ENCODE data around the gene ADGRD1.

The ADGRD1 gene

GRCh38 chr12:131187602-131188001, 233.9 kb downstream of the ADGRD1 start:
- H3K27me3 ChIP-seq (ENCODE audit: control insufficient read depth, insufficient read depth, low read length, poor library complexity, severe bottlenecking): no peaks in the 10 kb centered on the region
- H3K36me3 ChIP-seq (ENCODE audit: control insufficient read depth, insufficient read depth, low read length): no peaks in the 10 kb centered on the region
- no peaks in the 10 kb centered on the region for H3K4me1 ChIP-seq (ENCODE audit: control insufficient read depth, insufficient read depth, low read length)
- no peak overlapping the region for H3K27ac ChIP-seq (ENCODE audit: insufficient read depth, low read depth, low read length, poor library complexity, severe bottlenecking)
- WGBS, 2 experiments: 92 to 97% methylated on average over 1 of the region's 1 CpG
- no peaks in the 10 kb centered on the region for H3K9me3 ChIP-seq (ENCODE audit: control insufficient read depth, low read length)
- H3K4me3 ChIP-seq (ENCODE audit: insufficient read depth, low read depth, low read length): no peak overlapping the region

DNA sequence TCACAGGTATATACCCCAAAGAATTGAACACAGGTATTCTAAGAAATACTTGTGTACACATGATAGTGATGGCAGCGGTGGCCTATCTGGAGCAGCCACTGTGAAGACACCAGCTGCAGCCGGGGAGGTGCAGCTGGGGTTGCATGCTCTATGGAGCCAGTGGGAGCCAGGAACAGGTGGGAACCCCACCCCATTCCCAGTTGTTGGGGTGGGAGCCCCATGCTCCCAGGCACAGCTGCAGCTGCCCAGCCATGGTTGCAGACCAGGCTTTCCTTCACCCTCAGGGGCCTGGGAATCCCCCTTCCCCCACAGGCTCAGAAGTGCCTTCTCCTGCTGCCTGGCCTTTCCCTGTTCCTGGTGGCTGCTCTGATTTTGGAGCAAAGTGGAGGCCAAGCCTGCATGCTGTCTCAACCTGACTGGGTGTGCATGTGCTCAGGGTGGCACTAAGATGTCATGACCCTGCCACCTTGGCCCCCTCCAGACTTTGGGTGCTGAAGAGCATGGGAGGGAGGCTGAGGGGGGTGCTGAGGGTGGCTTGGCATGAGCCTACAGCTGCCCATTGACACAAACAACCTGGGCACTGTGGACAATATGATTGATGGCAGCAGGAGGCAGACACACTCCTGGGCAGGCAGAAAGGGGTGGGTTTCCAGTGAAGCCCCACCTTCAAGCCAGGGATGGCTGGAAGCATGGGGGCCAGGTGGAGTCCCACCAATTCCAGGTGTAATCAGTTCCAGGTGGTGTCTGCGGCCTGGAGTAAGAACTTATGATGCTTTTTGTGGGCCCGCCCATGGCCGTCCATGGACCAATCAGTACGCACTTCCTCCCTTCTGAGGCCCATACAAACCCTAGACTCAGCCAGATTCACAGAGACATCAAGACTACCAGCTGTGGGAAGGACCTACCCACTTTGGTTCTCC, 234.7 kb downstream of the ADGRD1 start:
- H3K36me3 ChIP-seq (ENCODE audit: control insufficient read depth, insufficient read depth, low read length): no peaks in the 10 kb centered on the region
- 88 to 89% methylated on average over 6 of the region's 6 CpGs for WGBS, 2 experiments
- H3K27me3 ChIP-seq (ENCODE audit: control insufficient read depth, insufficient read depth, low read length, poor library complexity, severe bottlenecking): no peaks in the 10 kb centered on the region

GRCh38 chr12:131189781-131190180, 236.1 kb downstream of the ADGRD1 start:
- WGBS, 2 experiments: 84 to 90% methylated on average over 1 of the region's 1 CpG
- Histone ChIP-seq H3K27me3 (ENCODE audit: control insufficient read depth, insufficient read depth, low read length, poor library complexity, severe bottlenecking) (no peaks in the 10 kb centered on the region), H3K4me1 (ENCODE audit: control insufficient read depth, insufficient read depth, low read length) (no peaks in the 10 kb centered on the region)

More for the DNA sequence above, 234.7 kb downstream of the ADGRD1 start:
- H3K4me1 ChIP-seq (ENCODE audit: control insufficient read depth, insufficient read depth, low read length): no peaks in the 10 kb centered on the region
- H3K4me3 ChIP-seq (ENCODE audit: insufficient read depth, low read depth, low read length): no peak overlapping the region
- H3K9me3 ChIP-seq (ENCODE audit: control insufficient read depth, low read length): no peaks in the 10 kb centered on the region
- H3K27ac ChIP-seq (ENCODE audit: insufficient read depth, low read depth, low read length, poor library complexity, severe bottlenecking): no peak overlapping the region

GRCh38 chr12:131190965-131191364, 237.3 kb downstream of the ADGRD1 start:
- no peaks in the 10 kb centered on the region for H3K36me3 ChIP-seq (ENCODE audit: control insufficient read depth, insufficient read depth, low read length)
- H3K27ac ChIP-seq (ENCODE audit: insufficient read depth, low read depth, low read length, poor library complexity, severe bottlenecking): no peak overlapping the region
- H3K9me3 ChIP-seq (ENCODE audit: control insufficient read depth, low read length): no peaks in the 10 kb centered on the region
- WGBS, 2 experiments: 92 to 94% methylated on average over 4 of the region's 4 CpGs
- no peaks in the 10 kb centered on the region for H3K27me3 ChIP-seq (ENCODE audit: control insufficient read depth, insufficient read depth, low read length, poor library complexity, severe bottlenecking)
- no peaks in the 10 kb centered on the region for H3K4me1 ChIP-seq (ENCODE audit: control insufficient read depth, insufficient read depth, low read length)
- H3K4me3 ChIP-seq (ENCODE audit: insufficient read depth, low read depth, low read length): no peak overlapping the region

More at GRCh38 chr12:131189781-131190180, 236.1 kb downstream of the ADGRD1 start:
- Histone ChIP-seq H3K27ac (ENCODE audit: insufficient read depth, low read depth, low read length, poor library complexity, severe bottlenecking) (no peak overlapping the region), H3K9me3 (ENCODE audit: control insufficient read depth, low read length) (no peaks in the 10 kb centered on the region), H3K36me3 (ENCODE audit: control insufficient read depth, insufficient read depth, low read length) (no peaks in the 10 kb centered on the region), H3K4me3 (ENCODE audit: insufficient read depth, low read depth, low read length) (no peak overlapping the region)

Measured in ectodermal cell (in vitro differentiated cells).